Neural cell (in vitro differentiated cells): Measurements from ENCODE around the gene LRP2. TPM values are rescaled to one million over a fixed set of nuclear protein-coding genes. Genes with fewer than 3 reads are reported as not detected.

ENCODE experiments used
- H2AFZ ChIP-seq: fragments of 200-600, 300-800 bp; sonication (generic), shearing (Covaris generic); 2 replicates; pipeline ENCODE4 v1.6.0; 2014; ENCODE audit warnings: low read depth, mild to moderate bottlenecking, antibody characterized with exemption, low read length, moderate library complexity
- H3F3A ChIP-seq: fragments of 200-600 bp; shearing (Covaris generic); 2 replicates; pipeline ENCODE4 v1.6.1; 2016; ENCODE audit warnings: mild to moderate bottlenecking, moderate library complexity, mixed read lengths, antibody characterized with exemption, low read length; ENCODE audit not compliant: insufficient read depth, poor library complexity, severe bottlenecking
- H3K27ac ChIP-seq: fragments of 200-600, 300-800 bp; sonication (generic), shearing (Covaris generic); 2 replicates; pipeline ENCODE4 v1.5.1; 2014; ENCODE audit warnings: mild to moderate bottlenecking, low read length, moderate library complexity
- H3K27me3 ChIP-seq: fragments of 300-800, 200-600 bp; sonication (generic), shearing (Covaris generic); 2 replicates; pipeline ENCODE4 v1.6.0; 2014; ENCODE audit warnings: mild to moderate bottlenecking, low read depth, low read length, moderate library complexity; ENCODE audit not compliant: insufficient read depth
- H3K36me3 ChIP-seq: fragments of 300-800, 200-600 bp; sonication (generic), shearing (Covaris generic); 2 replicates; pipeline ENCODE4 v1.5.1; 2014; ENCODE audit warnings: mild to moderate bottlenecking, antibody characterized with exemption, low read length, moderate library complexity; ENCODE audit not compliant: insufficient read depth
- H3K4me2 ChIP-seq: fragments of 300-800, 200-600 bp; sonication (generic), shearing (Covaris generic); 2 replicates; pipeline ENCODE4 v1.6.0; 2014; ENCODE audit warnings: mild to moderate bottlenecking, low read length
- H3K4me3 ChIP-seq: fragments of 300-800, 200-600 bp; sonication (generic), shearing (Covaris generic); 2 replicates; pipeline ENCODE4 v1.5.1; 2014; ENCODE audit warnings: mild to moderate bottlenecking, low read length, moderate library complexity
- H3K79me2 ChIP-seq: fragments of 200-600 bp; shearing (Covaris generic); replicated peaks from 2 replicates; pipeline ENCODE4 v1.6.0; 2014; ENCODE audit warnings: mild to moderate bottlenecking, low read length, moderate library complexity; ENCODE audit not compliant: insufficient read depth
- H3K9ac ChIP-seq: fragments of 300-800, 200-600 bp; sonication (generic), shearing (Covaris generic); 2 replicates; pipeline ENCODE4 v1.6.1; 2016; ENCODE audit warnings: mild to moderate bottlenecking, low read length, mixed read lengths
- H3K9me2 ChIP-seq: fragments of 200-600 bp; shearing (Covaris generic); 2 replicates; pipeline ENCODE4 v1.6.1; 2016; ENCODE audit warnings: mild to moderate bottlenecking, low read length, mixed read lengths; ENCODE audit not compliant: insufficient read depth
- H3K9me3 ChIP-seq: fragments of 200-600, 300-800 bp; sonication (generic), shearing (Covaris generic); 2 replicates; pipeline ENCODE4 v1.6.1; 2016; ENCODE audit warnings: mild to moderate bottlenecking, mixed run types, low read length, moderate library complexity, mixed read lengths
- H4K20me1 ChIP-seq: fragments of 200-600 bp; shearing (Covaris generic); 2 replicates; pipeline ENCODE4 v1.6.1; 2016; ENCODE audit warnings: mild to moderate bottlenecking, mixed run types; ENCODE audit not compliant: insufficient read depth
- CTCF ChIP-seq: fragments of 450-650 bp; IDR thresholded peaks from 2 replicates; pipeline ENCODE4 v1.5.1; 2014; ENCODE audit warnings: antibody characterized with exemption, mild to moderate bottlenecking, moderate library complexity; ENCODE audit not compliant: poor library complexity, severe bottlenecking
- EP300 ChIP-seq: fragments of 450-650 bp; conservative IDR thresholded peaks from 2 replicates; pipeline ENCODE4 v1.6.1; 2014; ENCODE audit warnings: antibody characterized with exemption, mild to moderate bottlenecking, moderate library complexity; ENCODE audit not compliant: poor library complexity, severe bottlenecking
- EZH2 ChIP-seq: fragments of 200-600, 300-800 bp; shearing (Covaris generic), sonication (generic); IDR thresholded peaks from 2 replicates; pipeline ENCODE4 v1.6.1; 2014; ENCODE audit warnings: antibody characterized with exemption, low read length, borderline replicate concordance, mild to moderate bottlenecking; ENCODE audit not compliant: insufficient read depth, poor library complexity, severe bottlenecking
- MXI1 ChIP-seq: fragments of 450-650 bp; conservative IDR thresholded peaks from 2 replicates; pipeline ENCODE4 v1.6.1; 2014; ENCODE audit warnings: antibody characterized with exemption, mild to moderate bottlenecking; ENCODE audit not compliant: poor library complexity, severe bottlenecking
- POLR2AphosphoS5 ChIP-seq: IDR thresholded peaks from 2 replicates; pipeline ENCODE4 v1.6.1; 2012
- RAD21 ChIP-seq: fragments of 450-650 bp; conservative IDR thresholded peaks from 2 replicates; pipeline ENCODE4 v1.6.1; 2014; ENCODE audit warnings: antibody characterized with exemption, mild to moderate bottlenecking, moderate library complexity
- SMC3 ChIP-seq: fragments of 450-650 bp; conservative IDR thresholded peaks from 2 replicates; pipeline ENCODE4 v1.6.1; 2014; ENCODE audit warnings: antibody characterized with exemption, mild to moderate bottlenecking, moderate library complexity; ENCODE audit not compliant: poor library complexity
- TAF1 ChIP-seq: IDR thresholded peaks from 2 replicates; pipeline ENCODE4 v1.6.1; 2012; ENCODE audit warnings: low read depth
- polyA plus RNA-seq: library from polyadenylated mRNA; depleted of rRNA; stranded (reverse); fragments of >200 nt; gene quantifications from 2 replicates; pipeline ENCODE4 v1.2.3, GENCODE V29; 2014
- TF ChIP-seq, protein P1 (sequence below): IDR thresholded peaks from 2 replicates; pipeline ENCODE4 v1.6.1; 2012; ENCODE audit warnings: borderline replicate concordance

LRP2 gene
- polyA plus RNA-seq, 1 donor from 2014 or later = 1.8 TPM

DNA sequence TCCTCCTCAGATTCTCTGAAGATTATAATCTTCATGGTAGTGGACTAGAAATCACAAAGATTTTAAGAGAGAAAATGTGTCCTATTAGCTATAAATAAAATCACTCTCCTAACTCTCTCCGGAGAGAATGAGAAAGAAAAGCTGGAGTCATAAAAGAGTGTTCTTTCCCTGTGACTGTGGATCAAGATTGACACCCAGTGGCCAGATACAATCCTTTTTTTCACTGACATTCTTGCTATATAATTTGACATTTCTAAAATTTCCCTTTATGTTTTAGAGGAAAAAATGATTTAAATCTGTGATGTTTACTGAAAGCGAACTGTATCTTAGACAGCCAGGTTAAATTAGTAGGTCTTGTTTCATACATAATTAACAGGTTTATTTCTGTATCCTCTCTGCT is 35.4 kb upstream of the LRP2 start:
- H2AFZ ChIP-seq = no peak overlapping the region
- H3K4me2 ChIP-seq = no peak overlapping the region
- no peaks in the 10 kb centered on the region for H3K36me3 ChIP-seq
- no peak overlapping the region for H3K27ac ChIP-seq
- H3K79me2 ChIP-seq = no peaks in the 10 kb centered on the region
- no peak overlapping the region for H3K9ac ChIP-seq
- no peak for TF ChIP-seq MXI1
- TF ChIP-seq TAF1 = no peak
- TF ChIP-seq EP300 = no peak
- TF ChIP-seq, protein P1, sequence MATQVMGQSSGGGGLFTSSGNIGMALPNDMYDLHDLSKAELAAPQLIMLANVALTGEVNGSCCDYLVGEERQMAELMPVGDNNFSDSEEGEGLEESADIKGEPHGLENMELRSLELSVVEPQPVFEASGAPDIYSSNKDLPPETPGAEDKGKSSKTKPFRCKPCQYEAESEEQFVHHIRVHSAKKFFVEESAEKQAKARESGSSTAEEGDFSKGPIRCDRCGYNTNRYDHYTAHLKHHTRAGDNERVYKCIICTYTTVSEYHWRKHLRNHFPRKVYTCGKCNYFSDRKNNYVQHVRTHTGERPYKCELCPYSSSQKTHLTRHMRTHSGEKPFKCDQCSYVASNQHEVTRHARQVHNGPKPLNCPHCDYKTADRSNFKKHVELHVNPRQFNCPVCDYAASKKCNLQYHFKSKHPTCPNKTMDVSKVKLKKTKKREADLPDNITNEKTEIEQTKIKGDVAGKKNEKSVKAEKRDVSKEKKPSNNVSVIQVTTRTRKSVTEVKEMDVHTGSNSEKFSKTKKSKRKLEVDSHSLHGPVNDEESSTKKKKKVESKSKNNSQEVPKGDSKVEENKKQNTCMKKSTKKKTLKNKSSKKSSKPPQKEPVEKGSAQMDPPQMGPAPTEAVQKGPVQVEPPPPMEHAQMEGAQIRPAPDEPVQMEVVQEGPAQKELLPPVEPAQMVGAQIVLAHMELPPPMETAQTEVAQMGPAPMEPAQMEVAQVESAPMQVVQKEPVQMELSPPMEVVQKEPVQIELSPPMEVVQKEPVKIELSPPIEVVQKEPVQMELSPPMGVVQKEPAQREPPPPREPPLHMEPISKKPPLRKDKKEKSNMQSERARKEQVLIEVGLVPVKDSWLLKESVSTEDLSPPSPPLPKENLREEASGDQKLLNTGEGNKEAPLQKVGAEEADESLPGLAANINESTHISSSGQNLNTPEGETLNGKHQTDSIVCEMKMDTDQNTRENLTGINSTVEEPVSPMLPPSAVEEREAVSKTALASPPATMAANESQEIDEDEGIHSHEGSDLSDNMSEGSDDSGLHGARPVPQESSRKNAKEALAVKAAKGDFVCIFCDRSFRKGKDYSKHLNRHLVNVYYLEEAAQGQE = no peak
- TF ChIP-seq CTCF = peak; percentile 64
- peak; percentile 68 for TF ChIP-seq SMC3
- TF ChIP-seq RAD21 = peak; percentile 74
- no peak overlapping the region for H3K4me3 ChIP-seq
- H4K20me1 ChIP-seq = no peaks in the 10 kb centered on the region
- no peaks in the 10 kb centered on the region for H3K9me2 ChIP-seq
- H3K9me3 ChIP-seq = no peaks in the 10 kb centered on the region
- H3K27me3 ChIP-seq = no peaks in the 10 kb centered on the region
- no peaks in the 10 kb centered on the region for H3F3A ChIP-seq

GRCh38 chr2:169395821-169396374 is 33.6 kb upstream of the LRP2 start:
- no peaks in the 10 kb centered on the region for H3K9me2 ChIP-seq
- no peak overlapping the region for H3K4me3 ChIP-seq
- no peak overlapping the region for H3K9ac ChIP-seq
- TF ChIP-seq POLR2AphosphoS5 (no peak), EP300 (no peak), TAF1 (no peak), CTCF (no peak), SMC3 (no peak), RAD21 (no peak), EZH2 (no peak), MXI1 (no peak)
- TF ChIP-seq, protein P1 = no peak
- H3F3A ChIP-seq = no peaks in the 10 kb centered on the region
- H3K27me3 ChIP-seq = no peaks in the 10 kb centered on the region
- no peaks in the 10 kb centered on the region for H3K79me2 ChIP-seq
- H3K36me3 ChIP-seq = no peaks in the 10 kb centered on the region
- no peak overlapping the region for H3K27ac ChIP-seq
- H2AFZ ChIP-seq = no peak overlapping the region
- H3K9me3 ChIP-seq = no peaks in the 10 kb centered on the region
- no peaks in the 10 kb centered on the region for H4K20me1 ChIP-seq
- H3K4me2 ChIP-seq = no peak overlapping the region
